ENCODE measurements around the gene IKBIP.
"Not testable (repeated sequence)": the region's sequence is repeated elsewhere in the genome, so short reads cannot be mapped to it uniquely, and the experiment has no call there.

The IKBIP gene

GRCh38 chr12:98578821-98579220 lies 65.8 kb downstream of the IKBIP start:
- in situ Hi-C loops (cut with HindIII; ENCODE audit: low sequenced_read_pairs), result no loop called here

- in situ Hi-C loops (cut with HindIII; ENCODE audit: low sequenced_read_pairs), result no loop called here
Measured at GRCh38 chr12:98578392-98578791, 66.2 kb downstream of the IKBIP start.

DNA sequence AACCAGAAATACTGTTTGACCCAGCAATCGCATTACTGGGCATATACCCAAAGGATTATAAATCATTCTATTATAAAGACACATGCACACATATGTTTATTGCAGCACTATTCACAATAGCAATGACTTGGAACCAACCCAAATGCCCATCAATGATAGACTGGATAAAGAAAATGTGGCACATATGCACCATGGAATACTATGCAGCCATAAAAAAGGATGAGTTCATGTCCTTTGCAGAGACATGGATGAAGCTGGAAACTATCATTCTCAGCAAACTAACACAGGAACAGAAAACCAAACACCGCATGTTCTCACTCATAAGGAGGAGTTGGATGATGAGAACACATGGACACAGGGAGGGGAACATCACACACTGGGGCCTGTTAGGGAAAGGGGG lies 67.8 kb downstream of the IKBIP start:
- in situ Hi-C loops (cut with HindIII; ENCODE audit: low sequenced_read_pairs), result not testable (repeated sequence)

DNA sequence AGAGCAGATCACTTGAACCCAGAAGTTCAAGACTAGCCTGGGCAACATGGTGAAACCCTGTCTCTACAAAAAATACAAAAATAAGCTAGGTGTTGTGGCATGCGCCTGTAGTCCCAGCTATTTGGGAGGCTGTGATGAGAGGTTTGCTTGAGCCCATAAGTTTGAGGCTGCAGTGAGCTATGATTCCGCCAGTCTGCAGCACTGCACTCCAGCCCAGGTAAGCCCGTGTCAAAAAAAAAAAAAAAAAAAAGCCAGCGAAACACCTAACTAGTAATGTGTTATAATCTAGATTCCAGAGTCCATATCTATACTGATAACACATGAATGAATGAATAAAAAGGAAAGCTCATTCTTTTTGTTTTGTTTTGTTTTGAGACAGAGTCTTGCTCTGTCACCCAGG lies 69.6 kb downstream of the IKBIP start:
- in situ Hi-C loops (cut with HindIII; ENCODE audit: low sequenced_read_pairs), result no loop called here

Measured in endothelial cell of hepatic sinusoid (primary cell).